ENCODE data around the gene ATP9A.

DNA sequence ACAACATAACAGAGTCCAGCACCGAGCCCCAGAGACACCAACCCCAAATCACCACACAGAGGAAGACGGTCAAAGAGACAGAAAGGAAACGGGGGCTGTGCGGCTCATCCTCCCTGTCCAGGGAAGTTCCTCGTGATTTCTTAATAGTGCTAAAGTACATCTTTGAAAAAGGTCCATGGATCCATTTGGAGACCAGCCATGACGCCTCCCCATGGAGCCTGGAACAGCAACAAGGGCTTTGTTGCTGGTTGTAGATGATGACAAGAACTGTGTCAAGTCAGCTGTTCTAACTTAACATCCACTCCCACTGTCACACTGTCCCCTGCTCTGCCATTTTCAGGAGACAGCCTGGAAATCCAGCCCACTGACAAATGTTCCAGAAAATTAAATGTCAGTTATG is 99.7 kb downstream of the ATP9A start:
- TF ChIP-seq, protein P1, sequence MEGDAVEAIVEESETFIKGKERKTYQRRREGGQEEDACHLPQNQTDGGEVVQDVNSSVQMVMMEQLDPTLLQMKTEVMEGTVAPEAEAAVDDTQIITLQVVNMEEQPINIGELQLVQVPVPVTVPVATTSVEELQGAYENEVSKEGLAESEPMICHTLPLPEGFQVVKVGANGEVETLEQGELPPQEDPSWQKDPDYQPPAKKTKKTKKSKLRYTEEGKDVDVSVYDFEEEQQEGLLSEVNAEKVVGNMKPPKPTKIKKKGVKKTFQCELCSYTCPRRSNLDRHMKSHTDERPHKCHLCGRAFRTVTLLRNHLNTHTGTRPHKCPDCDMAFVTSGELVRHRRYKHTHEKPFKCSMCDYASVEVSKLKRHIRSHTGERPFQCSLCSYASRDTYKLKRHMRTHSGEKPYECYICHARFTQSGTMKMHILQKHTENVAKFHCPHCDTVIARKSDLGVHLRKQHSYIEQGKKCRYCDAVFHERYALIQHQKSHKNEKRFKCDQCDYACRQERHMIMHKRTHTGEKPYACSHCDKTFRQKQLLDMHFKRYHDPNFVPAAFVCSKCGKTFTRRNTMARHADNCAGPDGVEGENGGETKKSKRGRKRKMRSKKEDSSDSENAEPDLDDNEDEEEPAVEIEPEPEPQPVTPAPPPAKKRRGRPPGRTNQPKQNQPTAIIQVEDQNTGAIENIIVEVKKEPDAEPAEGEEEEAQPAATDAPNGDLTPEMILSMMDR (IDR thresholded peaks at IDR 0.05) = no peak
- no peak for TF ChIP-seq POLR2A (IDR thresholded peaks at IDR 0.05)

Measured in tibial nerve (tissue), 3 donors.